Kasumi-1 (cell line): ENCODE results near the gene METTL25B.
A peak's percentile ranks its signal among the peaks of the same experiment; 100 is the strongest.

Experiments used
- DNase-seq, 2 experiments: peaks; one replicate each; lab custom pipeline; 2025; lab: John Stamatoyannopoulos, UW

METTL25B gene

DNA sequence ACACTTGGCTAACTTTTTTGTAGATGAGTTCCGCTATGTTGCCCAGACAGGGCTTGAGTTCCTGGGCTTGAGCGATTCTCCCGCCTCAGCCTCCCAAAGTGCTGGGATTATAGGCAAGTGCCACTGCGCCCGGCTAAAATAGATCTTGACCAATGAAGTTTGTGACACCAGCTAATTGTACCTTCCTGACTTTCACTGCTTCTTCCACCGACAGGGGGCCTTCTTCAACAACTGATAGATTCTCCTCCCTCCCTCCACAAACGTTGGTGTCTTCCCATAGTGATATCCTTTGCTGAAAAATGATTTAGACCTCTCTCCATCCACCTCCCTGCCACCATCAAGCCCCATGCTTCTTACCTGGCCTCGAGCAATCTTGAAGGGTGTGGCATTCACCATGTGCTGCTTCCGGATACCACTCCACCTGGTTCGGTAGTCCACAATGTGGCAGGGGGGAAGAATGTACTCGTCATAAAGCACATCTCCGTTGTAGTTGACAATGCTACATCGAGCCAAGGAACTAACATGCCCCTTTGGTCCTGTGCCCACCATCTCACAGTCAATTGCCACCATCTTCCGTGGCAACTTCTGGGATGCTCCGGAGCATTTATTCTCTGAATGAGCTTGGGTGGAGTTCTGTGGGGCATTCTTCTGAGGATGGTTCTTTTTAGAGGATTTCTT, 1.6 kb upstream of the METTL25B start:
- DNase-seq = peak; percentile 82 to 86

DNA sequence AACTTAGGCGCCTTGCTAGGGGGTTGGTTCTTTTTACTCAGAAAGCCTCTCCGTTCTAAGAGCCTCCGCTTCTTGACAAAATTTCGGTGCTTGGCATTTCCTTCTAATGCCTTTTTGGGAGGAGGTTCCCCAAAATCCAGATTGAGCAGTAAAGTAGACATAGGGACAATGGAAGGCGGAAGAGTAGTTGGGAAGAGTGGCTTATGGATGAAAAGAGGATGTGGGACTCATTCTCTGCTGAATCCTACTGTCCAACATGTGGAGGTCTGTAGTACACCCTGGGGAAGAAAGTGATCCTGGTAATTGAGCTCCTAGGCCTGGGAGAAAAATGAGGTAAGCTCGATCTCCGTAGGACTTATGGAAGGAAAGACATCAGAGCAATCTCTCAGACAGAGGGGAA, 777 bp upstream of the METTL25B start:
- DNase-seq = peak in 1 of 2 experiments; percentile 17

DNA sequence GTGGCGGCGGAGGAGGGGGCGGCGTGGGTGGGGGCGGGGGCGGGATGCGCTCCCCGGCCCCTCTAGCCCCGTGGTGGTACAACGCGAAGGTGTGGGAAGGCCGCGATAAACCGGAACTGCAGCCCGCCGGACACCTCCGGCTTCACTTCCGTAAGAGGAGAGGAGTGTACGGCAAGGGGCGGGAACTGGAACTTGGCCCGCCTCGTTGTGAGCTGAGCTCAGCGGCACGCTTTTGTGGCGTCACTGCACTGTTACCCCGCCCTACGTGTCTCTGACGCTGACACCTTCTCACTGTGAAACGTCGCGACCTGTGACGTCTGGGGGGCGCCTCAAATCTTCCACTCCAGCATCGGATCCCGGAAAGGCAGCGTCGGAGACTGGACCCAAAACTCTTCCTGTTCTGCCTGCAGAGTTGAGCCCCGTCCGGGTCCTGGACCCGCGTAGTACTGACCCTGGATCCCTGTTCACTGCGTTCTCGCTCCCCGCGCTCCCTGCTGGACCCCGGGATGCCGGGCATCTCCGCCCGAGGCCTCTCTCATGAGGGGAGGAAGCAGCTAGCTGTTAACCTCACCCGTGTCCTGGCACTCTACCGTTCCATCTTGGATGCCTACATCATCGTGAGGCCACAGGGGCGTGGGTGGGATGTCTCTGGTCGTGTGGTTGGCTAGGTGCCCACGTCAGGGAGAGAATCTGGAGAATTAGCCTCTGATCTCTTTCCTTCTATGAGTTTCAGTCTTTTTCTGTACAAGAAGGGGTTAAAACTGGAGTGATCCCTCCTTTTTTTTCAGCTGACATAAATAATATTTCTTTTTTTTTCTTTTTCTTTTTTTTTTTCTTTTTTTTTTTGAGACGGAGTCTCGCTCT, 562 bp downstream of the METTL25B start, which contains the start of gene ISG20L2:
TSS of gene ISG20L2 (minus strand) at position 168 of the 864 bp plus-strand sequence. CDS start 1,114 bp downstream, outside the sequence.
- peak; percentile 97 for DNase-seq

DNA sequence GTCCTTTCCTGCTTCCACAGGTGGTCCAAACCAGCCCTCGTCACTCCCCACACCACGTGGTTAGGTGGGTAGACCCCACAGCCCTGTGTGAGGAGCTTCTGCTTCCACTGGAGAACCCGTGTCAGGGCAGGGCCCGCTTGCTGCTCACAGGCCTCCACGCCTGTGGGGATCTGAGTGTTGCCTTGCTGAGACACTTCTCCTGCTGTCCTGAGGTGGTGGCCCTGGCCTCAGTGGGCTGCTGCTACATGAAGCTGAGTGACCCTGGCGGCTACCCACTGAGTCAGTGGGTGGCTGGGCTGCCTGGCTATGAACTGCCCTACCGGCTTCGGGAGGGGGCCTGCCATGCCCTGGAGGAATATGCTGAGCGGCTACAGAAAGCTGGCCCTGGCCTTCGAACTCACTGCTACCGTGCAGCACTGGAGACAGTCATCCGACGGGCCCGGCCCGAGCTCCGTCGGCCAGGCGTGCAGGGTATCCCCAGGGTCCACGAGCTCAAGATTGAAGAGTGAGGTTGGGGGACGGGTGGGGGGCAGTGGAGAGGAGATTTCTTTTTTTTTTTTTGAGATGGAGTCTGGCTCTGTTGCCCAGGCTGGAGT, 5.8 kb downstream of the METTL25B start:
- no peak for DNase-seq

GRCh38 chr1:156738407-156738806, 10.1 kb downstream of the METTL25B start:
- DNase-seq = no peak

GRCh38 chr1:156738916-156739315, 10.6 kb downstream of the METTL25B start:
- DNase-seq = no peak

DNA sequence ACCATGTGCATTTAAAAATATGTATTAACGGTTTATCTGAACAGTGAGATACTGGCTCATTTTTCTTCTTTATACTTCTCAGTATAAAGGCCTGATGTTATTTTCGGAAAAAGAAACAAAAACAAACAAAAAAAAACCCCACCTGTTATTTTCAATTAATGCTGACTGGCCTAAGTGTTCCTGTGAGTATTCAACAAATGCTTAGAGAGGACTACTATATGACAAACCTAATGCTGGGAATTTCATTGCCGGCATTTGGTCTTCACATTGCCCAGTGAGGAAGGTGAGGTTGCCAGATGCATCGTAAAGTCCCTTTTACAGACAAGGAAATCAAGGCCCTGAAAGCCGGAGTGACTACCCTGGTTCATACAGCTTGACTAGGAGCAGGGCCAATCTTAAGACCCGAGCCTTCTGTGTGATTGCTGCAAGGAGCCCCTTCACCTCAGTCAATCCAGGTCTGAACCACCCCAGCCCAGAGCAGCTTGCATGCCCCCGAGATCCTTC, 12.0 kb downstream of the METTL25B start:
- no peak for DNase-seq

- peak; percentile 99 for DNase-seq
Observed at GRCh38 chr1:156740741-156741480, 12.6 kb downstream of the METTL25B start, which contains the start of gene MRPL24. Gene MRPL24, minus strand, starts transcription at chr1:156741088. Its CDS starts 2,384 bp downstream, at chr1:156738704.

GRCh38 chr1:156741481-156741983, 13.3 kb downstream of the METTL25B start:
- no peak for DNase-seq

DNA sequence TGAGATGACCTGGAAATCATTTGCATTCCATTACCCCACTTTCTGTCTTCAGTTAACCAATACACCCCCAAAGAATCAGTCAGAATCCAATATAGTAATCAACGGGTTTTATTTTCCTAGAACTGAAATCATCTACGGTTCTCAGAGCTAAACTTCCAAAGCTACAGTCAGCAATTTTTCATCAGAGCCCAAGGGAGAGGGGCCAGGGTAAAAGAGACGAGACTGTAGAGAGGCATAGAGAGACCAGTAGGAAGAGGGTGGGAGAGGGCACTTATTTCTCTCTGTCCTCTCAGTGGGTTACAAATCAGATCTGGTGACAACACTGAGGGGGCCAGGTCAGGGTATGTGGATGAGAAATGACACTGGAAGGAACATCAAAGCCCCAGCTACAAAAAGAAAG, 13.7 kb downstream of the METTL25B start:
- DNase-seq = no peak

DNA sequence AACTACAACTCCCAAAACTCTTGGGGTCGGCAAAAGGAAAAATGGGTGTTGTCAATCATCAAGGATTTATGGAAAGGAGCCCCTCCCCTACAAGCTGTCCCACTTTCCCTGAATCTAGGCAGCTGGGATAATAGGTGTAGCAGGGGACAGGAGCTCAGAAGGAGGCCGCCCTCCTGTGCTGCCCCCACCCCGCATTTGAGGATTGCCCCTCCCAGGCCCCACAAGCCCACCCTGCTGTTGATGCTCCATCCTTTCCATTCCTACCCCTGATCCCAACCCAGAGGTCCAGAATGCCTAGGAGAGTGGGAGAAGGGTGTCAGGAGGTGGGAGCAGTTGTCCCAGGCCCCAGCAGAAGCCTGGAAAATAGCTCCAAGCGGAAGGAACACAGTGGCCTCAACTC, 14.5 kb downstream of the METTL25B start:
- DNase-seq = no peak

DNA sequence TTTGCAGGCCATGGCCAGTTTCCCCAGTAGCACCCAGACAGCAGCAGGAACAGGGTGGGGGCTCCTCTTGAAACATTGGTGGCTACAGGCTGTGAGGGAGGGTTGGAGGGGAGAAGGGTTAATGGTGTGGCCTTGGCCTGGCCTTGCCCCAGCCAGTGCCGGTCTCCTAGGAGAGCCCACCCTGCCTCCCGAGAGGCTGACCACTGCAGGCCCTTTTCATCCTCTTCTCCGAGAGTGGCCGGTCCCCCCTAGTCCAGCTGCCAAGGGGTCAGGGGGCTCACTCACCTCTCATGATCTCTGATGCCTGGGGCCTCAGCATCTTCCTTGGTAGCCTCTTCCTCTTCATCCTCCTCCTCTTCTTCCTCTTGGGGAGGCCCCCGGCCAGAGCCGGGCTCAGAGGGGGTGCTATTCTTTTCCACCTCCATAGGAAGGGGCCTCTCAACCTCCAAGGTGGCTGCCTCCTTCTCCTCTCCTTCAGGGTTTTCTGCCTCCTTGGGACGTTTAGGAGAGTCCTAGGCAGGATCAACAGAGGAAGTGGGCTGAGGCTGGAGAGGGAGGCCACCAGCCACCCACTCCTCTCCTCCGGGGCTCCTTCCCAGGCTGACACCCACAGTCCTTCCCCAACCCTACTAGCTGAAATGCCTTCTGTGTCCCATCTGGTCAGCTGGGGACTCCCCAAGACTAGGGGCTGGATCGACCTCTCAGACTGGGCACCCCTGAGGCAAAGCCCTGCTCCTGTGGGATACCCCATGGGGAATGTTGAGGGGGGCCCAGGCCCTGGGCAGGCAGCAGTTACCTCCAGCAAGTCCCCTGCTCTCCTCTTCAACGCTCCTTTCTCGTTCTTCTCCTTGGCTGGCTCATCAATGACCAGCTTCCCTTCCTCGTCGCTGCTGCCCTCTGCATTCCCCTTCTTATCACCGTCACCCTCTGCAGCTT, 15.4 kb downstream of the METTL25B start:
- no peak for DNase-seq

DNA sequence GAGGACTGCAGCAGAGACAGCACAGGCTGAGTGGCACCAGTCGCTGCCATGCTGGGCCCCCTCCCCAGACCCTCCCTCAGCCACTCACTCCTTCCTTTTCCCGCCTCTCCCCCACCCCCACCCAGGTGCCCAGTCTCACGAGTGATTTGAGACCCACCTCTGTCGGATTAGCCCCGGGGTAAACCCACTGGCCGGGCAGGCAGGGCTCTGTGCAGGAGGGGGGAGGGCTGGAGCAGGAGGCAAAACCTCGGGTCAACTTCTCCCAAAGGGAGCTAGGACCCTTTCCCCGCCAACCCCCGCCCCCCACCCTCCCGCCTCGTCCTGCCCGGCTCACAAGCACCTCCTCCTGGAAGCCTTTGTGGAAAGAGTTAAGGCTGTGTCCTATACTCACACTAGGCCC, 16.1 kb downstream of the METTL25B start:
- DNase-seq = no peak

DNA sequence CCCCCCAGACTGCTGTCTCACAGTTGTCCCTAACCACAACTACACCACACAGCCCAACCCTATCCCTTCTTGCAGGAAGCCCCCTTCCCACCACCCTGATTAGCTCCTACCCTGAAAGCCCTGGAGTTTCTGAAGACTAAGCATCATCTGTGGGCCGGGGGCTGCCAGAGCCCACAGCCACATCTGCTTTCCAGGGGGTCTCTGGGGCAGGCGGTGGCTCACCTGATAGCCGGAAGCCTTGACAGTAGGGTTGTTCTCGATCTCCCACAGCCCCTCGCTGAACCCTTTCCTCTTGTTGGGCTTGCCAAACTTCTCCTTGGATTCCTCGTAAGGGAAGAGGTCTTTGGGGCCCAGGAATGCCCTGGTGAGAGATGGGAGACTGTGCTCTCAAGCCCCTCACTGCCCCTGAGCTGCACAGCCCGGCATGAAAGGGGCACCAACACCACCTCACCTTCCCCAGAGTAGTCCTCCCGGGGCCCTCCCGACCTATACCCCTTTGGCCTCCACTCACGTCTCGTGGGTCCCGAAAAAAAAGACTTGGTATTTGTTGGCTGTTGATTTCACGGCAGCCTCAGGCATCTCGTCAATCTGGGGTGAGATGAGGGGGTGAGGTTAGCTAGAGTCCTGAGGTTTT, 16.6 kb downstream of the METTL25B start:
- DNase-seq = no peak

- DNase-seq = no peak
Observed at GRCh38 chr1:156745881-156746280, 17.6 kb downstream of the METTL25B start.

GRCh38 chr1:156746406-156746727, 18.1 kb downstream of the METTL25B start:
- DNase-seq = no peak

DNA sequence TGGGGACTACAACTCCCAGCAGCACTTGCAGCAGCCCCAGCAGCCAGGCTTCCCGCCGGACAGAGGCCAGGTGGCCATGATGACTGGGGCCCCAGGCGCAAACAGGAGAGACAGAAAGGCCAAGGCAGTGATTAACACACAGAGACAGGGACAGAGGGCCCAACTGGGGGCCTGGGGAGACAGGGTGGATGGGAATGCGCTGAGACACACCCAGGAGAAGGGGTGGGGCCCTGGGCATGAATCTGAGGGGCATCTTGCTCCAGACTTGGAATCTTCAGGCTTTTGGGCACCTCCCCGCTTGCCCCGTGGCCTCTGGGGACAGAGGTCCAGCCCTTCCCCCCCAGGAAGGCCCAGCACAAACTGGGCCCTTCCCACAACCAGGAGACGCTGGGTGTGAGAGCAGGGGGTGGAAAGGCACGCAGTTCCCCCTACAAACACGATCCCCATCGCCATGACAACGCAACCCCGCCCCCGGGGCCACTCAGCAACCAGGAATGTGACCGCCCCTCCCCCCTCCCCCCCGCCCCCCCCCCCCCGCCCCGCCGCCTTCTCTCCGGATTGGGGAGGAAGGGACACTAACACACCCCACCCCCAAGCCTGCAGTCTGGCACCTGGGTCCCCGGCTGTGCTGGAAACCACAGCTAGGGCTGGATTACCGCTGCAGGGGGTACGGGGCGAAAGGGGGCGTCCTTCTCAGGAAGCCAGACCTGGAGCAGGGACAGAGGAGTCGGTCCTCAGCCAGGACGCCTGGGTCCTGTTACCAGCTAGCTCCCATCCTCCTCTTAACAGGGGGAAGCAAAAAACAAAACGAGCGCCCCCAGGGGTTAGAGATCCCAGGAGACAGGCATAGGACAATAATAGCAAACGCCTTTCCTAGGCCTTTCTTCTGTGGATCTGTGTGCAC, 18.7 kb downstream of the METTL25B start:
- peak; percentile 41 to 54 for DNase-seq

DNA sequence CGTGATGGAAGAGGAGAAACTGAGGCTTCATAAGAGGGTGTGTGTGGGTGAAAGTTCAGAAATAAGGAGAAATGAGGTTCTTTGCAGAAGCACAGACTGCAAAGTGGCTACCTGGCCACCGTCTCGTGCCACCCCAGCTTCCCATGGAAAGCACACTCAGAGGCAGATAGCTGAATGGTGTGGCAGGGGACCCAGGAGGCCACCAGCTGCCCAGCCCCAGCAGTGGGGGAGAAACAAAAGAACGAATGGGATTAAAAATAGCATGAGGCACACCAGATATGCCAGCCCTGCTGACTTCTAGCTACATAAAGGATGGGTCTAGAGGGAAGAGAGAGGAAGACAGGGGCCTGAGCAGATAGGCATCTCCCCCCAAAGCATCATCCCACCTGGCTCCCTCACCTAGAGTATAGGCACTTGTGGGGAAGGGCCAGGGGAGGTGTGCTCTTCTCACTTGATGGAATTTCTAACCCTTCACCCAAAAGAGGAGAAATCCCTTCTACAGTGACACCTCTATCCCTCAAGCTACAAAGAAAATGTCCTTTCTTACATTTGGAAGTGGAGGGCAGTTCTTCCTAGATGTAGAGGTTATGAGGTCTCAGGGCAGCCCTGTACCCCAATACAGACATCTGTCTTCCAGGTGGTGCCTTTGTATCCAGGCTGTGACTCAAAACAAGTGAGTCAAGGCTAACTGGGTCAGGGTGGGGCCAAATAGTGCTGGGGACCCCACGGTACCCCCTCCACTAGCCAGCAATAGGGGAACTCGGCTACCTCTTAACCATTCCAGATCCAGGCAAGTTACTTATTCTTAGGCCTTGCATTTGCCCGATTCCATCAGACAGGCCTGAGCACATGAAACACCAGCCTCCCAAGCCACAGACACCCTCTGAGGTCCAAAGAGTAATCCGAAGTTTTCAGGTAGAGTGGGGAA, 19.7 kb downstream of the METTL25B start:
- DNase-seq = no peak
